Type B pancreatic cell (in vitro differentiated cells): ENCODE measurements around the gene THRAP3. TPM values are rescaled to one million over a fixed set of nuclear protein-coding genes. Genes with fewer than 3 reads are reported as not detected.
A peak's percentile ranks its signal among the peaks of the same experiment; 100 is the strongest.

Experiments
- DNase-seq: peaks from one replicate; pipeline ENCODE4 v3.0.0; 2021; ENCODE audit warnings: mixed read lengths; ENCODE audit not compliant: unreplicated experiment; ENCODE audit errors: extremely low spot score
- H3K27ac Mint-ChIP-seq: 2 replicates; pipeline ENCODE4 v1.8.0; 2021; ENCODE audit warnings: mild to moderate bottlenecking, mixed read lengths
- H3K27me3 Mint-ChIP-seq: 2 replicates; pipeline ENCODE4 v1.8.0; 2021; ENCODE audit warnings: mixed read lengths
- H3K36me3 Mint-ChIP-seq: 2 replicates; pipeline ENCODE4 v1.8.0; 2021; ENCODE audit warnings: mixed read lengths
- H3K4me1 Mint-ChIP-seq: one replicate; pipeline ENCODE4 v1.8.0; 2021; ENCODE audit warnings: mixed read lengths; ENCODE audit not compliant: unreplicated experiment
- H3K4me3 Mint-ChIP-seq: 2 replicates; pipeline ENCODE4 v1.8.0; 2021; ENCODE audit warnings: mild to moderate bottlenecking, mixed read lengths
- H3K9me3 Mint-ChIP-seq: 2 replicates; pipeline ENCODE4 v1.8.0; 2021; ENCODE audit warnings: mixed read lengths
- total RNA-seq: library from RNA; stranded (reverse); gene quantifications from 2 replicates; pipeline ENCODE4 v1.2.1, GENCODE V29; 2021; ENCODE audit warnings: low replicate concordance
- TF ChIP-seq, protein P1 (sequence below): fragments of 200-600 bp; sonication (generic); conservative IDR thresholded peaks from 2 replicates; pipeline ENCODE4 v1.5.0; 2021; ENCODE audit warnings: antibody characterized with exemption, mild to moderate bottlenecking

The THRAP3 gene
- total RNA-seq, 1 donor from 2014 or later: 135 TPM

DNA sequence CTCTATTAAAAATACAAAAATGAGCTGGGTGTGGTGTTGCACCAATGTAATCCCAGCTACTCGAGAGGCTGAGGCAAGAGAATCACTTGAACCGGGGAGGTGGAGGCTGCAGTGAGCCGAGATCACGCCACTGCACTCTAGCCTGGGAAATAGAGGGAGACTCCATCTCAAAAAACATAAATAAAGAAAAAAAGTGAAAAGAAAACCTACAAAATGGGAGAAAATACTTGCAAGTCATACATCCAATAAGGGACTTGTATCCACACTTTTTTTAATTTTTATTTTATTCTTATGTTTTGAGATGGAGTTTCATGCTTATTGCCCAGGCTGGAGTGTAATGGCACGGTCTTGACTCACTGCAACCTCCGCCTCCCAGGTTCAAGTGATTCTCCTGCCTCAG lies 52.4 kb downstream of the THRAP3 start:
- Mint-ChIP-seq H3K4me3 (no peak overlapping the region), H3K9me3 (no peaks in the 10 kb centered on the region), H3K27me3 (no peaks in the 10 kb centered on the region), H3K4me1 (no peaks in the 10 kb centered on the region), H3K27ac (no peak overlapping the region), H3K36me3 (peaks cover 13% of the 10 kb centered on the region)
- no peak for DNase-seq
- TF ChIP-seq, protein P1, sequence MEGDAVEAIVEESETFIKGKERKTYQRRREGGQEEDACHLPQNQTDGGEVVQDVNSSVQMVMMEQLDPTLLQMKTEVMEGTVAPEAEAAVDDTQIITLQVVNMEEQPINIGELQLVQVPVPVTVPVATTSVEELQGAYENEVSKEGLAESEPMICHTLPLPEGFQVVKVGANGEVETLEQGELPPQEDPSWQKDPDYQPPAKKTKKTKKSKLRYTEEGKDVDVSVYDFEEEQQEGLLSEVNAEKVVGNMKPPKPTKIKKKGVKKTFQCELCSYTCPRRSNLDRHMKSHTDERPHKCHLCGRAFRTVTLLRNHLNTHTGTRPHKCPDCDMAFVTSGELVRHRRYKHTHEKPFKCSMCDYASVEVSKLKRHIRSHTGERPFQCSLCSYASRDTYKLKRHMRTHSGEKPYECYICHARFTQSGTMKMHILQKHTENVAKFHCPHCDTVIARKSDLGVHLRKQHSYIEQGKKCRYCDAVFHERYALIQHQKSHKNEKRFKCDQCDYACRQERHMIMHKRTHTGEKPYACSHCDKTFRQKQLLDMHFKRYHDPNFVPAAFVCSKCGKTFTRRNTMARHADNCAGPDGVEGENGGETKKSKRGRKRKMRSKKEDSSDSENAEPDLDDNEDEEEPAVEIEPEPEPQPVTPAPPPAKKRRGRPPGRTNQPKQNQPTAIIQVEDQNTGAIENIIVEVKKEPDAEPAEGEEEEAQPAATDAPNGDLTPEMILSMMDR: no peak

- H3K4me1 Mint-ChIP-seq: peaks cover 9% of the 10 kb centered on the region
- no peaks in the 10 kb centered on the region for H3K27me3 Mint-ChIP-seq
- no peaks in the 10 kb centered on the region for H3K9me3 Mint-ChIP-seq
- H3K4me3 Mint-ChIP-seq: no peak overlapping the region
- TF ChIP-seq, protein P1: no peak
- no peak for DNase-seq
- H3K27ac Mint-ChIP-seq: no peak overlapping the region
- H3K36me3 Mint-ChIP-seq: peaks cover 7% of the 10 kb centered on the region
These were observed 55.0 kb downstream of the THRAP3 start for GRCh38 chr1:36279110-36279788.

GRCh38 chr1:36279789-36280296 lies 55.6 kb downstream of the THRAP3 start:
- Mint-ChIP-seq H3K9me3 (no peaks in the 10 kb centered on the region), H3K27me3 (no peaks in the 10 kb centered on the region), H3K27ac (no peak overlapping the region), H3K4me1 (peaks cover 12% of the 10 kb centered on the region), H3K4me3 (no peak overlapping the region), H3K36me3 (peaks cover 7% of the 10 kb centered on the region)
- TF ChIP-seq, protein P1: no peak
- DNase-seq: no peak

DNA sequence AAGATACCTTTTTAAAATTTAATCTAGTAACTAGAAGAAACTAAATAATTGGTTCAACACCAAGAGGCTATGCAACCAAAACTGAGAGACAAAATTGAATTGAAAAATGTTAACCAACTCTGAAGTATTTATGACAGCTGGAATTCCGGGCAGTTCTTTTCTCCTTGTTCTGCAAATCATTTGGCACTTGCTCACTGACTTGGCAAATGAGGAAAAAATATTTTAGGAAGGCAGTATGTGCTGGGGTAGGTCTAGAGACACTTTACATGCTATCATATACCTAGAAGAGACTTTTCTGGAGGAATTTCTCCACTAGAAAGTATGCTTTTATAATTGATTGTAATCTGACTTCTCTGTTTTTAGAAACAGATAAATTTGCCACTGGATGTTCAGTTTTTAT lies 59.8 kb downstream of the THRAP3 start:
- no peaks in the 10 kb centered on the region for H3K27me3 Mint-ChIP-seq
- H3K27ac Mint-ChIP-seq: peak overlapping the region; percentile 5
- TF ChIP-seq, protein P1: no peak
- no peak for DNase-seq
- H3K4me1 Mint-ChIP-seq: peaks cover 18% of the 10 kb centered on the region
- H3K9me3 Mint-ChIP-seq: no peaks in the 10 kb centered on the region
- H3K36me3 Mint-ChIP-seq: peaks cover 23% of the 10 kb centered on the region
- no peak overlapping the region for H3K4me3 Mint-ChIP-seq

GRCh38 chr1:36284517-36284916 lies 60.3 kb downstream of the THRAP3 start:
- H3K9me3 Mint-ChIP-seq: no peaks in the 10 kb centered on the region
- H3K27ac Mint-ChIP-seq: peak overlapping the region; percentile 5
- peaks cover 18% of the 10 kb centered on the region for H3K4me1 Mint-ChIP-seq
- no peak overlapping the region for H3K4me3 Mint-ChIP-seq
- peaks cover 26% of the 10 kb centered on the region for H3K36me3 Mint-ChIP-seq
- TF ChIP-seq, protein P1: no peak
- no peaks in the 10 kb centered on the region for H3K27me3 Mint-ChIP-seq
- DNase-seq: no peak
